ENCODE results near the gene KCNH5. TPM values are rescaled to one million over a fixed set of nuclear protein-coding genes. Genes with fewer than 3 reads are reported as not detected.

Gene KCNH5
- total RNA-seq, 1 donor: 0.36 TPM

- DNase-seq (ENCODE audit: low read depth): no peak
- no peak for TF ChIP-seq CTCF (IDR thresholded peaks at IDR 0.05; ENCODE audit: insufficient read depth, low read length)
- no peak overlapping the region for H3K4me3 ChIP-seq (ENCODE audit: low read depth, low read length)
Measured at GRCh38 chr14:62908506-62908905, 136.8 kb downstream of the KCNH5 start.

GRCh38 chr14:62905566-62905965 is 139.7 kb downstream of the KCNH5 start:
- H3K4me3 ChIP-seq (ENCODE audit: low read depth, low read length): no peak overlapping the region
- TF ChIP-seq CTCF (IDR thresholded peaks at IDR 0.05; ENCODE audit: insufficient read depth, low read length): no peak
- no peak for DNase-seq (ENCODE audit: low read depth)

GRCh38 chr14:62897771-62898170 is 147.5 kb downstream of the KCNH5 start:
- no peak for DNase-seq (ENCODE audit: low read depth)
- no peak for TF ChIP-seq CTCF (IDR thresholded peaks at IDR 0.05; ENCODE audit: insufficient read depth, low read length)
- no peak overlapping the region for H3K4me3 ChIP-seq (ENCODE audit: low read depth, low read length)

- TF ChIP-seq CTCF (IDR thresholded peaks at IDR 0.05; ENCODE audit: insufficient read depth, low read length): no peak
- no peak for DNase-seq (ENCODE audit: low read depth)
- no peak overlapping the region for H3K4me3 ChIP-seq (ENCODE audit: low read depth, low read length)
Measured at GRCh38 chr14:62896932-62897456, 148.3 kb downstream of the KCNH5 start.

- no peak for DNase-seq (ENCODE audit: low read depth)
- no peak overlapping the region for H3K4me3 ChIP-seq (ENCODE audit: low read depth, low read length)
- no peak for TF ChIP-seq CTCF (IDR thresholded peaks at IDR 0.05; ENCODE audit: insufficient read depth, low read length)
Measured at GRCh38 chr14:62894736-62895135, 150.5 kb downstream of the KCNH5 start.

- TF ChIP-seq CTCF (IDR thresholded peaks at IDR 0.05; ENCODE audit: insufficient read depth, low read length): no peak
- no peak for DNase-seq (ENCODE audit: low read depth)
- no peak overlapping the region for H3K4me3 ChIP-seq (ENCODE audit: low read depth, low read length)
Measured at GRCh38 chr14:62889364-62889763, 155.9 kb downstream of the KCNH5 start.

- no peak overlapping the region for H3K4me3 ChIP-seq (ENCODE audit: low read depth, low read length)
- TF ChIP-seq CTCF (IDR thresholded peaks at IDR 0.05; ENCODE audit: insufficient read depth, low read length): no peak
- DNase-seq (ENCODE audit: low read depth): no peak
Measured at GRCh38 chr14:62886461-62886860, 158.8 kb downstream of the KCNH5 start.

Measured in fibroblast of the aortic adventitia (primary cell).